IMR-90 (cell line): ENCODE results near the gene IFI27L1. TPM values are rescaled to one million over a fixed set of nuclear protein-coding genes. Genes with fewer than 3 reads are reported as not detected.

ENCODE experiments used
- ATAC-seq: fragments of 200-7000 bp; cut with Tn5 transposase; 2 replicates; pipeline ENCODE4 v1.9.1; 2020; ENCODE audit warnings: low read depth, mild to moderate bottlenecking, moderate library complexity
- BruUV-seq: library from RNA; stranded (reverse); fragments of 400-500 nt; replicated peaks from 2 replicates; lab custom pipeline; 2021; lab: Mats Ljungman, UMichigan
- CTCF ChIA-PET: fragments of 300-600 bp; formaldehyde crosslinking; extraction: SDS; loops from one replicate; lab custom pipeline; 2021; ENCODE audit warnings: antibody characterized with exemption; lab: Yijun Ruan, JAX
- POLR2A ChIA-PET: fragments of 300-600 bp; sonication (Branson Sonifier 250); formaldehyde crosslinking; loops from one replicate; lab custom pipeline; 2022; ENCODE audit warnings: antibody characterized with exemption; ENCODE audit not compliant: unreplicated experiment; lab: Charles Lee
- DNase-seq: peaks from one replicate; pipeline ENCODE4 v3.0.0; 2013
- H2AFZ ChIP-seq: replicated peaks from 2 replicates; pipeline ENCODE3; 2013; ENCODE audit warnings: low read length, mild to moderate bottlenecking; ENCODE audit not compliant: poor library complexity
- H2AK5ac ChIP-seq: 2 replicates; pipeline ENCODE4 v1.6.1; 2013; ENCODE audit warnings: low read depth, low read length, inconsistent platforms
- H2AK9ac ChIP-seq: replicated peaks from 2 replicates; pipeline ENCODE3; 2013; ENCODE audit warnings: mild to moderate bottlenecking, low read depth, low read length, moderate library complexity; ENCODE audit not compliant: poor library complexity
- H2BK120ac ChIP-seq: 2 replicates; pipeline ENCODE4 v1.6.1; 2013; ENCODE audit warnings: low read depth, low read length, inconsistent platforms
- H2BK15ac ChIP-seq: 3 replicates; pipeline ENCODE4 v1.6.1; 2013; ENCODE audit warnings: low read depth, low read length, inconsistent platforms
- H2BK20ac ChIP-seq: 2 replicates; pipeline ENCODE4 v1.6.1; 2013; ENCODE audit warnings: low read depth, mild to moderate bottlenecking, inconsistent platforms, low read length, moderate library complexity
- H2BK5ac ChIP-seq: 2 replicates; pipeline ENCODE4 v1.6.1; 2013; ENCODE audit warnings: mild to moderate bottlenecking, low read depth, low read length, inconsistent platforms; ENCODE audit not compliant: poor library complexity, severe bottlenecking
- H3K14ac ChIP-seq: replicated peaks from 2 replicates; pipeline ENCODE4 v1.6.1; 2013; ENCODE audit warnings: low read depth, low read length, inconsistent platforms
- H3K18ac ChIP-seq: 2 replicates; pipeline ENCODE4 v1.6.1; 2013; ENCODE audit warnings: low read depth, low read length, control low read depth
- H3K23ac ChIP-seq: 2 replicates; pipeline ENCODE4 v1.6.1; 2013; ENCODE audit warnings: low read depth, low read length, inconsistent platforms
- H3K27ac ChIP-seq: 2 replicates; pipeline ENCODE4 v1.5.1; 2013; ENCODE audit warnings: mild to moderate bottlenecking, control low read depth, low read length; ENCODE audit not compliant: insufficient read depth
- H3K27me3 ChIP-seq: 2 replicates; pipeline ENCODE4 v1.6.1; 2013; ENCODE audit warnings: low read length; ENCODE audit not compliant: control insufficient read depth, insufficient read depth
- H3K36me3 ChIP-seq: 2 replicates; pipeline ENCODE4 v1.6.1; 2013; ENCODE audit warnings: low read length, mixed read lengths; ENCODE audit not compliant: control insufficient read depth, insufficient read depth
- H3K4ac ChIP-seq: 2 replicates; pipeline ENCODE4 v1.6.1; 2013; ENCODE audit warnings: low read depth, low read length, inconsistent platforms
- H3K4me1 ChIP-seq: 2 replicates; pipeline ENCODE4 v1.6.1; 2013; ENCODE audit warnings: low read length, mixed read lengths; ENCODE audit not compliant: control insufficient read depth, insufficient read depth
- H3K4me2 ChIP-seq: 2 replicates; pipeline ENCODE4 v1.6.1; 2013; ENCODE audit warnings: low read depth, mild to moderate bottlenecking, control low read depth, low read length, moderate library complexity
- H3K4me3 ChIP-seq: 2 replicates; pipeline ENCODE4 v1.5.1; 2013; ENCODE audit warnings: low read depth, mild to moderate bottlenecking, control low read depth, low read length, moderate library complexity; ENCODE audit not compliant: insufficient read depth
- H3K56ac ChIP-seq: 2 replicates; pipeline ENCODE4 v1.6.1; 2013; ENCODE audit warnings: low read length, inconsistent platforms; ENCODE audit not compliant: insufficient read depth; ENCODE audit errors: extremely low read depth
- H3K79me1 ChIP-seq, 2 experiments: 2 replicates each; pipeline ENCODE4 v1.6.1; 2013; ENCODE audit warnings: low read length in 2 of 2, inconsistent platforms in 1 of 2, low read depth in 1 of 2
- H3K9ac ChIP-seq: 2 replicates; pipeline ENCODE4 v1.6.1; 2013; ENCODE audit warnings: low read depth, low read length, control low read depth
- H3K9me1 ChIP-seq: 2 replicates; pipeline ENCODE4 v1.6.1; 2013; ENCODE audit warnings: low read length, inconsistent platforms; ENCODE audit not compliant: insufficient read depth
- H3K9me3 ChIP-seq: 2 replicates; pipeline ENCODE4 v1.6.1; 2013; ENCODE audit warnings: low read length; ENCODE audit not compliant: control insufficient read depth, insufficient read depth
- H4K20me1 ChIP-seq: 2 replicates; pipeline ENCODE4 v1.6.1; 2013; ENCODE audit warnings: low read length, inconsistent platforms; ENCODE audit not compliant: insufficient read depth
- H4K5ac ChIP-seq: 2 replicates; pipeline ENCODE4 v1.6.1; 2013; ENCODE audit warnings: mild to moderate bottlenecking, low read depth, low read length, control low read depth
- H4K8ac ChIP-seq, 2 experiments: 2 replicates each; pipeline ENCODE4 v1.6.1; 2013; ENCODE audit warnings: low read depth in 2 of 2, low read length in 2 of 2, control low read depth in 1 of 2, inconsistent platforms in 1 of 2
- H4K91ac ChIP-seq: 2 replicates; pipeline ENCODE4 v1.6.1; 2013; ENCODE audit warnings: low read depth, low read length, inconsistent platforms; ENCODE audit not compliant: insufficient read depth
- MXI1 ChIP-seq: IDR thresholded peaks from 2 replicates; pipeline ENCODE4 v1.6.1; 2012; ENCODE audit warnings: low read depth, mild to moderate bottlenecking, low read length, moderate library complexity, borderline replicate concordance
- NFE2L2 ChIP-seq: fragments of 150-350 bp; IDR thresholded peaks from 2 replicates; pipeline ENCODE4 v1.6.1; 2016; ENCODE audit warnings: low read depth, mild to moderate bottlenecking, low read length
- RCOR1 ChIP-seq: IDR thresholded peaks from 2 replicates; pipeline ENCODE4 v1.6.1; 2012; ENCODE audit warnings: mild to moderate bottlenecking, low read length, improper control_type of control experiment; ENCODE audit not compliant: insufficient replicate concordance
- WGBS, 2 experiments: methylation state at CpG; one replicate each; pipeline versions ENCODE4 v1.1.5 to v1.1.7; 2013; ENCODE audit warnings: missing lambda C conversion rate in 2 of 2; ENCODE audit not compliant: insufficient read length in 1 of 2; ENCODE audit errors: extremely low coverage in 2 of 2; 5-methylcytosine and 5-hydroxymethylcytosine counted together
- dilution Hi-C: fragments of 300-500 bp; cut with HindIII; formaldehyde crosslinking; loops from one replicate; pipeline ENCODE4 v1.14.3; 2018; ENCODE audit warnings: low sequenced_read_pairs; ENCODE audit not compliant: unreplicated experiment
- in situ Hi-C: fragments of 300-500 bp; cut with MboI; formaldehyde crosslinking; loops from 3 replicates; pipeline ENCODE4 v1.14.3; 2019; ENCODE audit warnings: low sequenced_read_pairs, inconsistent platforms, mixed read lengths
- intact Hi-C: fragments of 100-400 bp; cut with micrococcal nuclease; formaldehyde crosslinking; loops from 2 replicates; pipeline ENCODE4 v1.10.0; 2022
- polyA plus RNA-seq, 3 experiments: library from polyadenylated mRNA; depleted of rRNA; stranded (reverse); fragments of >200 nt; gene quantifications; 2 replicates each; pipeline ENCODE4 v1.2.3, GENCODE V29; 2012; ENCODE audit warnings: low replicate concordance in 1 of 3
- total RNA-seq: library from RNA; depleted of rRNA; stranded (reverse); fragments of >200 nt; gene quantifications from 2 replicates; pipeline ENCODE4 v1.2.3, GENCODE V29; 2012

IFI27L1 gene
- total and polyA plus RNA-seq, 2 of the 4 experiments (the other 2 are of a cell fraction): 13.3 to 24.3 TPM

DNA sequence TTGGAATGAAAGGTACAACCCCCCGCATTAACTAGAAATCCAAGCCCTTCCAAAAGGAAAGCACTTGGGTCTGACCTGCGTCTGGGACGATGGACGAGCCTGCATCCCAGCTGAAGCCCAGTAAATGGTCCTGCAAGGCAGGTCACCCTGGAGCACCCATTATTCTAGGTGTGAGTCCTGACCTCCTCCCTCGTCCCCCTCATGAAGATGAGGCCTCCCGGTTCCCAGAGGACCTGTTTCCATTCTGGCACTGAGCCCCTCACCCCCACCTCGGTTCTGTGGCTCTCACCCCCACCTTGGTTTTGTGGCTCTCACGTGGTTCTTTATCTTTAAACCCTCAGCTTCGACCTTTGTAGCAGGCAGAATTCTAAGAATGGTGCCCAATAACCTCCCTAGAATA, 36.7 kb downstream of the IFI27L1 start:
- 0 out of 2 replicates have a peak, but pooled peaks cover 2% of the 10 kb centered on the region for H4K20me1 ChIP-seq
- H2AFZ ChIP-seq: peak overlapping the region; percentile 38
- 69% methylated on average over 6 of the region's 9 CpGs; no CpG with 5 or more reads in 1 of the 2 experiments for WGBS, 2 experiments
- ATAC-seq (no peak), DNase-seq (no peak)
- no peak overlapping the region for H3K56ac ChIP-seq
- H4K5ac ChIP-seq: no peak overlapping the region
- H2AK9ac ChIP-seq: no peak overlapping the region
- dilution Hi-C loops (no loop called here), in situ Hi-C loops (no loop called here), intact Hi-C loops (no loop called here)
- ChIA-PET CTCF (interaction anchor here (1.0 to 1.2 kb wide), 2 partner anchors 17 to 19 kb away, joined by 3 read pairs; no protein-coding TSS in a partner anchor), POLR2A (interaction anchor here (0.6 kb wide), 1 partner anchor 1007 kb away, joined by 3 read pairs; no protein-coding TSS in a partner anchor)
- H3K4me1 ChIP-seq: peaks cover 13% of the 10 kb centered on the region
- no peak overlapping the region for H3K9ac ChIP-seq
- no peak overlapping the region for H3K4me3 ChIP-seq
- H2AK5ac ChIP-seq: no peak overlapping the region
- no peak overlapping the region for H4K91ac ChIP-seq
- no peak overlapping the region for H3K4ac ChIP-seq
- BruUV-seq: no TSS peak
- no peak overlapping the region for H3K18ac ChIP-seq
- H2BK15ac ChIP-seq: no peak overlapping the region
- peaks cover 13% of the 10 kb centered on the region; the same call in 1 of the 2 replicates for H3K27me3 ChIP-seq
- H3K9me3 ChIP-seq: peaks cover 3% of the 10 kb centered on the region
- no peak overlapping the region for H3K27ac ChIP-seq
- H3K9me1 ChIP-seq: peaks cover 8% of the 10 kb centered on the region; the same call in 1 of the 2 replicates
- no peak overlapping the region for H3K4me2 ChIP-seq
- no peak overlapping the region for H4K8ac ChIP-seq
- no peak overlapping the region for H2BK120ac ChIP-seq
- H2BK20ac ChIP-seq: no peak overlapping the region
- no peaks in the 10 kb centered on the region for H3K79me1 ChIP-seq
- no peaks in the 10 kb centered on the region for H3K36me3 ChIP-seq
- no peak overlapping the region for H3K23ac ChIP-seq
- TF ChIP-seq MXI1 (no peak), RCOR1 (no peak), NFE2L2 (no peak)
- no peak overlapping the region for H2BK5ac ChIP-seq
- H3K14ac ChIP-seq: no peak overlapping the region
